Calu3 (cell line): Measurements from ENCODE around the gene THADA. TPM values are rescaled to one million over a fixed set of nuclear protein-coding genes. Genes with fewer than 3 reads are reported as not detected.
A peak's percentile ranks its signal among the peaks of the same experiment; 100 is the strongest.
"Not testable (repeated sequence)": the region's sequence is repeated elsewhere in the genome, so short reads cannot be mapped to it uniquely, and the experiment has no call there.

Experiments used
- BruUV-seq: library from RNA; stranded (reverse); fragments of 400-500 nt; replicated peaks from 2 replicates; lab custom pipeline; 2021; lab: Mats Ljungman, UMichigan
- CTCF ChIA-PET: fragments of 300-600 bp; sonication (Branson Sonifier 250); formaldehyde crosslinking; loops from one replicate; lab custom pipeline; 2022; ENCODE audit warnings: antibody characterized with exemption; lab: Charles Lee
- DNase-seq: peaks from one replicate; pipeline ENCODE4 v3.0.0; 2022
- H3K27ac Mint-ChIP-seq: one replicate; pipeline ENCODE4 v1.8.0; 2022; ENCODE audit warnings: mixed read lengths; ENCODE audit not compliant: unreplicated experiment
- H3K27me3 Mint-ChIP-seq: one replicate; pipeline ENCODE4 v1.8.0; 2022; ENCODE audit warnings: mixed read lengths; ENCODE audit not compliant: unreplicated experiment
- H3K36me3 Mint-ChIP-seq: one replicate; pipeline ENCODE4 v1.8.0; 2022; ENCODE audit warnings: mild to moderate bottlenecking, moderate library complexity, mixed read lengths; ENCODE audit not compliant: insufficient read depth, unreplicated experiment
- H3K4me1 Mint-ChIP-seq: one replicate; pipeline ENCODE4 v1.8.0; 2022; ENCODE audit warnings: mild to moderate bottlenecking, low read depth, mixed read lengths; ENCODE audit not compliant: unreplicated experiment
- H3K4me3 Mint-ChIP-seq: one replicate; pipeline ENCODE4 v1.8.0; 2022; ENCODE audit warnings: mild to moderate bottlenecking, low read depth, moderate library complexity, mixed read lengths; ENCODE audit not compliant: unreplicated experiment
- H3K9me3 Mint-ChIP-seq: one replicate; pipeline ENCODE4 v1.8.0; 2022; ENCODE audit warnings: low read depth, mixed read lengths; ENCODE audit not compliant: unreplicated experiment
- intact Hi-C: fragments of 100-400 bp; cut with micrococcal nuclease; formaldehyde crosslinking; loops from one replicate; pipeline ENCODE4 v1.10.0; 2022; ENCODE audit not compliant: unreplicated experiment
- total RNA-seq: library from RNA; stranded (reverse); gene quantifications from 2 replicates; pipeline ENCODE4 v1.2.3, GENCODE V29; 2022
- TF ChIP-seq, protein P1 (sequence below): fragments of 200-600 bp; IDR thresholded peaks from one replicate; pipeline ENCODE4 v1.8.0; 2022; ENCODE audit warnings: antibody characterized with exemption; ENCODE audit not compliant: unreplicated experiment

The THADA gene
- total RNA-seq, 1 experiment from 2014 or later = 35.5 TPM

DNA sequence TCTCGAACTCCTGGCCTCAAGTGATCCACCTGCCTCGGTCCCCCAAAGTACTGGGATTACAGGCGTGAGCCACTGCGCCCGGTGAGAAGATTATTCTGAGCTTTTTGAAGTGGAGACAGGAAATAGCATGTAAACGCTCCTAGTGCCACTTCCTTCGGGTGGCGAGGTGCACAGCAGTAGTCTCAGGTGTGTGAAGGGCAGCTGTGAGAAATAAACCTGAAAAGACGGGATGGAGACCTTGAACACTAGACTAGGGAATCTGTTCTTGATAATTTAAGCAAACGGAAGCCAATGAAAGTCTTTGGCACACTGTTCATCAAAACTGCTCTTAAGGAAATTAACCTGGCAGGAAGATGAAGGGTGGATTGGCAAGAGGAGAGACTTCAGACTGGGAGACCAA is 40.8 kb upstream of the THADA start:
- Mint-ChIP-seq H3K4me3 (peak overlapping the region; percentile 78), H3K4me1 (peaks cover 50% of the 10 kb centered on the region), H3K27me3 (no peaks in the 10 kb centered on the region), H3K9me3 (peaks cover 3% of the 10 kb centered on the region), H3K27ac (peak overlapping the region; percentile 55), H3K36me3 (peaks cover 19% of the 10 kb centered on the region)
- CTCF ChIA-PET = interaction anchor here (0.7 to 1.4 kb wide), 4 partner anchors 11 to 824 kb away, joined by 3 to 5 read pairs (median 4); no protein-coding TSS in a partner anchor
- intact Hi-C loops = no loop called here
- TF ChIP-seq, protein P1, sequence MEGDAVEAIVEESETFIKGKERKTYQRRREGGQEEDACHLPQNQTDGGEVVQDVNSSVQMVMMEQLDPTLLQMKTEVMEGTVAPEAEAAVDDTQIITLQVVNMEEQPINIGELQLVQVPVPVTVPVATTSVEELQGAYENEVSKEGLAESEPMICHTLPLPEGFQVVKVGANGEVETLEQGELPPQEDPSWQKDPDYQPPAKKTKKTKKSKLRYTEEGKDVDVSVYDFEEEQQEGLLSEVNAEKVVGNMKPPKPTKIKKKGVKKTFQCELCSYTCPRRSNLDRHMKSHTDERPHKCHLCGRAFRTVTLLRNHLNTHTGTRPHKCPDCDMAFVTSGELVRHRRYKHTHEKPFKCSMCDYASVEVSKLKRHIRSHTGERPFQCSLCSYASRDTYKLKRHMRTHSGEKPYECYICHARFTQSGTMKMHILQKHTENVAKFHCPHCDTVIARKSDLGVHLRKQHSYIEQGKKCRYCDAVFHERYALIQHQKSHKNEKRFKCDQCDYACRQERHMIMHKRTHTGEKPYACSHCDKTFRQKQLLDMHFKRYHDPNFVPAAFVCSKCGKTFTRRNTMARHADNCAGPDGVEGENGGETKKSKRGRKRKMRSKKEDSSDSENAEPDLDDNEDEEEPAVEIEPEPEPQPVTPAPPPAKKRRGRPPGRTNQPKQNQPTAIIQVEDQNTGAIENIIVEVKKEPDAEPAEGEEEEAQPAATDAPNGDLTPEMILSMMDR = no peak
- BruUV-seq = no TSS peak
- peak; percentile 5 for DNase-seq

DNA sequence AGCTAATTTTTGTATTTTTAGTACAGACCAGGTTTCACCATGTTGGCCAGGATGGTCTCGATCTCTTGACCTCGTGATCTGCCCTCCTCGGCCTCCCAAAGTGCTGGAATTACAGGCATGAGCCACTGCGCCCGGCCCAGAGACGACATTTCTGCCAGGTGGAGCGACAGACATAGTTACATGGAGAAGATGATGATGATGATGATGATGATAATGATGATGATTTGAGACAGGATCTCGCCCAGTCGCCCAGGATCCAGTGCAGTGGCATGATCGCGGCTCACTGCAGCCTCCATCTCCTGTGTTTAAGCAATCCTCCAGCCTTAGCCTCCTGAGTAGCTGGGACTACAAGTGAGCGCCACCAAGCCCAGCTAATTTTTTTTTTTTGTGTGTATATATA is 40.3 kb upstream of the THADA start:
- CTCF ChIA-PET = interaction anchor here (0.7 to 1.4 kb wide), 5 partner anchors 12 to 823 kb away, joined by 3 to 5 read pairs (median 4); no protein-coding TSS in a partner anchor

DNA sequence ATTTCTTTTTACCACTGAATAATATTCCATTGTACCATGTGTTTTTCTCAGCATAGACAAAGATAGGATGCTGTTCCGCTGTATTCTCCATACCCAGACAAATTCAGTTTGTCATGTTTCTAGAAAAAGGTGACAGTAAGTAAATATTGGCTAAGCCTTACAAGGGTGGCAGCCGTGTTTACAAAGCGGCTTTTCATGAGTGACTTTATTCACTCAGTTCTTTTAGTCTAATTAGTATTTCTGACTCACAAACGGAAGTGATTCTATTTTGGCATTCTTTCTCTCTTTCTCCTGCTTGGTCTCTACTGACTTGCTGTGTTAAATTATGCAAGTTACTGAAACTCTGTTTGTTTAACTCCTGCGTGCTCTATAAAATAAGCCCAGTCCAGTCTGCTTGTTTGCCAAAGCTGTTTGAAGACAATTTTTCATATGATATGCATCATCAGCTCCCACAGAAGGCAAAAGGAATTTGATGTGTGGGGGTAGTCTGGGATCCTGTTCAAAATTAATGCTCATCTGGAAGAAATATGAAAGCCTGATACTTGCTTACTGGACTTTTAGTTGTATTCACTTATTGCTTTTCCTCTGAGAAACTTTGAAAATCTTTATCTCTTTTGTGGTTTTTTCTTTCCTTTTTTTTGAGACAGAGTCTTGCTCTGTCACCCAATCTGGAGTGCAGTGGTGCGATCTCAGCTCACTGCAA is 38.9 kb upstream of the THADA start:
- TF ChIP-seq, protein P1 = no peak
- CTCF ChIA-PET = interaction anchor here (0.5 to 1.0 kb wide), 2 partner anchors 30 to 283 kb away, joined by 3 to 5 read pairs; no protein-coding TSS in a partner anchor
- Mint-ChIP-seq H3K36me3 (peaks cover 19% of the 10 kb centered on the region), H3K9me3 (peaks cover 3% of the 10 kb centered on the region), H3K27me3 (no peaks in the 10 kb centered on the region), H3K4me1 (peaks cover 50% of the 10 kb centered on the region), H3K27ac (peak overlapping the region; percentile 75), H3K4me3 (peak overlapping the region; percentile 33)
- DNase-seq = peak; percentile 38
- BruUV-seq = no TSS peak
- intact Hi-C loops = no loop called here

More for the DNA sequence above, 40.3 kb upstream of the THADA start:
- H3K9me3 Mint-ChIP-seq, H3K27me3 Mint-ChIP-seq, intact Hi-C loops, BruUV-seq, DNase-seq: not testable (repeated sequence)
- Mint-ChIP-seq H3K36me3 (peaks cover 19% of the 10 kb centered on the region), H3K4me1 (peaks cover 50% of the 10 kb centered on the region), H3K27ac (peak overlapping the region; percentile 55), H3K4me3 (peak overlapping the region; percentile 78)

DNA sequence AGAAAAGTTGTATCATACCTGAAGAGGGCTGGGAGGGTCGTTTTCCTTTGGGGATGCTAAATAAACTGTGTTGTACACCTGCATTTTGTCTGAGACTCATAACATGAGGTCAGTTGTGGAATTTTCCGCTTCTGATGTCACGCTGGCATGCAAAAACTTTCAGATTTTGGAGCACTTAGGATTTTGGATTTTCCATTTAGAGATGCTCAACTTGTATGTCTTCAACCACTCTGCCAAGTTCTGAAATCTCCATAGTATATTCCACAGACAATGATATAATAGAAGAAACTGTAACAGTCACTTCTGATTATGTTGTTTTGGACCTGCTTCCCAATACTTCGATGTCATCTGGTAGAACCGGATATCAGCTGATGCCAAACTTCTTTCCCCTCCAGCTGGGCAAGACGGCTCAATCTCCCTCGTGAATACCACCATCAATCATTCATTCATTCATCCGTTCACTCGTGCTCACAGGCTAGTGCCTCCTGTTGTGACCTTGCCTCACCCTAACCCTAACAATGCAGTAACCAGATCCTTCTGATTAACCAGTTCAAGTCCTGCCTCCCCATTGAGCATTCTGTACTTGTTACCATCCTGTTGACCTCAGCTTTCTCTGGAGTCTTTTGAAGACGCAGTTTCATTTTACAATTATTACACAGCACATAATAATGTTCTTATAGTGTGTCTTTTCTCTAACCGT is 35.9 kb upstream of the THADA start:
- Mint-ChIP-seq H3K4me1 (peaks cover 42% of the 10 kb centered on the region), H3K27ac (no peak overlapping the region), H3K9me3 (no peaks in the 10 kb centered on the region), H3K27me3 (no peaks in the 10 kb centered on the region), H3K4me3 (no peak overlapping the region), H3K36me3 (peaks cover 6% of the 10 kb centered on the region)
- intact Hi-C loops = no loop called here
- CTCF ChIA-PET = no interaction called here
- no peak for DNase-seq
- TF ChIP-seq, protein P1 = no peak
- BruUV-seq = no TSS peak
